Left ventricle myocardium inferior (tissue), 1 donor: ENCODE data around the gene KLF6. TPM values are rescaled to one million over a fixed set of nuclear protein-coding genes. Genes with fewer than 3 reads are reported as not detected.
A peak's percentile ranks its signal among the peaks of the same experiment; 100 is the strongest.

Source experiments
- DNase-seq: peaks from one replicate; pipeline ENCODE4 v3.0.0-alpha.2; 2020
- H3K27ac ChIP-seq: fragments of 200-600 bp; replicated peaks from 2 replicates; pipeline ENCODE4 v1.8.0; 2021
- H3K27me3 ChIP-seq: fragments of 200-600 bp; 2 replicates; pipeline ENCODE4 v1.8.0; 2021; ENCODE audit warnings: low read depth
- H3K36me3 ChIP-seq: fragments of 200-600 bp; 2 replicates; pipeline ENCODE4 v1.8.0; 2021
- H3K4me1 ChIP-seq: fragments of 200-600 bp; 2 replicates; pipeline ENCODE4 v1.8.0; 2021
- H3K4me3 ChIP-seq: fragments of 200-600 bp; 2 replicates; pipeline ENCODE4 v1.8.0; 2021; ENCODE audit warnings: mild to moderate bottlenecking, moderate library complexity
- H3K9me3 ChIP-seq: fragments of 200-600 bp; replicated peaks from 2 replicates; pipeline ENCODE4 v1.8.0; 2021
- CTCF ChIP-seq: fragments of 200-600 bp; IDR thresholded peaks from 2 replicates; pipeline ENCODE4 v1.8.0; 2021; ENCODE audit warnings: antibody characterized with exemption, mild to moderate bottlenecking, borderline replicate concordance
- intact Hi-C: fragments of 100-400 bp; cut with micrococcal nuclease; formaldehyde crosslinking; loops from one replicate; pipeline ENCODE4 v1.11.0; 2022
- total RNA-seq: library from RNA; stranded (reverse); fragmentation: NEBNext Ultra II Directional; extraction: Animal tissue kit (Norgen Biotek cat#: 25700); gene quantifications from one replicate; pipeline ENCODE4 v1.2.1, GENCODE V29; 2021
- donor health status: DM: no; HTN: yes; CAD: no; lungs with severe emphysema.

KLF6 gene
- total RNA-seq, 1 donor from 2014 or later, result 43.8 TPM

GRCh38 chr10:3830946-3831345, 45.9 kb upstream of the KLF6 start:
- Histone ChIP-seq H3K27me3 (no peaks in the 10 kb centered on the region), H3K36me3 (no peaks in the 10 kb centered on the region), H3K27ac (no peak overlapping the region), H3K4me1 (peaks cover 41% of the 10 kb centered on the region), H3K4me3 (no peak overlapping the region), H3K9me3 (no peaks in the 10 kb centered on the region)
- no peak for DNase-seq
- TF ChIP-seq CTCF, result no peak
- intact Hi-C loops, result no loop called here

GRCh38 chr10:3829156-3830050, 44.4 kb upstream of the KLF6 start:
- intact Hi-C loops, result no loop called here
- H3K36me3 ChIP-seq, result no peaks in the 10 kb centered on the region
- peaks cover 33% of the 10 kb centered on the region for H3K4me1 ChIP-seq
- no peaks in the 10 kb centered on the region for H3K9me3 ChIP-seq
- no peak for DNase-seq
- peak overlapping the region; percentile 62 for H3K4me3 ChIP-seq
- H3K27ac ChIP-seq, result peak overlapping the region; percentile 71
- no peaks in the 10 kb centered on the region for H3K27me3 ChIP-seq
- TF ChIP-seq CTCF, result no peak

GRCh38 chr10:3828404-3829155, 43.6 kb upstream of the KLF6 start:
- peak overlapping the region; percentile 62 for H3K4me3 ChIP-seq
- no peaks in the 10 kb centered on the region for H3K36me3 ChIP-seq
- peak overlapping the region; percentile 71 for H3K27ac ChIP-seq
- no peak for TF ChIP-seq CTCF
- intact Hi-C loops, result no loop called here
- no peaks in the 10 kb centered on the region for H3K27me3 ChIP-seq
- H3K4me1 ChIP-seq, result peaks cover 33% of the 10 kb centered on the region
- DNase-seq, result no peak
- no peaks in the 10 kb centered on the region for H3K9me3 ChIP-seq

- H3K4me3 ChIP-seq, result no peak overlapping the region
- intact Hi-C loops, result no loop called here
These were observed 42.9 kb upstream of the KLF6 start for GRCh38 chr10:3827768-3828403.

More at GRCh38 chr10:3827768-3828403, 42.9 kb upstream of the KLF6 start:
- Histone ChIP-seq H3K36me3 (no peaks in the 10 kb centered on the region), H3K27ac (peak overlapping the region; percentile 71), H3K27me3 (no peaks in the 10 kb centered on the region), H3K4me1 (peaks cover 33% of the 10 kb centered on the region), H3K9me3 (no peaks in the 10 kb centered on the region)
- no peak for DNase-seq
- TF ChIP-seq CTCF, result no peak
